Central memory CD4-positive, alpha-beta T cell (primary cell): Measurements from ENCODE around the gene TEKTIP1.
"Not testable (repeated sequence)": the region's sequence is repeated elsewhere in the genome, so short reads cannot be mapped to it uniquely, and the experiment has no call there.

Experiments
- DNase-seq: peaks from one replicate; pipeline ENCODE4 v3.0.0; 2022

Gene TEKTIP1

GRCh38 chr19:3524078-3524842 is 14.7 kb upstream of the TEKTIP1 start:
- DNase-seq: no peak

DNA sequence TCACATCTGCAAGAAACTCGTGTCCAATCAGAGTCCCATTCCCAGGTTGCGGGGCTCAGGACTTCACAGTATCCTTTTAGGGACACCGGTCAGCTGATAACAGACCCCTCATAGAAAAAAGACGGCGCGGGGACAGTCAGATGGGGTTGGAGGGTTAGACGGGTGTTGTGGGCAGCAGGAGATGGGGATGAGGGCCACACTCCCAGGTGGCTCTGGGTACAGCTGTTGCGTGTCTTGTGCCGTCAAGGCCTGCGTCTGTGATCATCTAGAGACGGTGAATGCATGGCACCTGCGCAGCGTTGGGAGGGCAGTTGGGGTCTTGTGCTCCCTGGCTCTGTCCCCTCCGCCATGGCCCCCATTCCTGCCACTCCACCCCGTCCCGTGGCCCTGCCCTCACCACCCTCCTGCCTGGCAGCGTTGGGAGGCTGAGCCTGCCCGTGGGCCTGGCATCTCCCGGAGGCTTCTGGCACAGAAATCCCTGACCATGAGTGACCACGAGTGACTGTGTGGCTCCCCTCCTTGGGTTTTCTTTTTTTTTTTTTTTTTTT is 14.0 kb upstream of the TEKTIP1 start:
- DNase-seq: no peak

DNA sequence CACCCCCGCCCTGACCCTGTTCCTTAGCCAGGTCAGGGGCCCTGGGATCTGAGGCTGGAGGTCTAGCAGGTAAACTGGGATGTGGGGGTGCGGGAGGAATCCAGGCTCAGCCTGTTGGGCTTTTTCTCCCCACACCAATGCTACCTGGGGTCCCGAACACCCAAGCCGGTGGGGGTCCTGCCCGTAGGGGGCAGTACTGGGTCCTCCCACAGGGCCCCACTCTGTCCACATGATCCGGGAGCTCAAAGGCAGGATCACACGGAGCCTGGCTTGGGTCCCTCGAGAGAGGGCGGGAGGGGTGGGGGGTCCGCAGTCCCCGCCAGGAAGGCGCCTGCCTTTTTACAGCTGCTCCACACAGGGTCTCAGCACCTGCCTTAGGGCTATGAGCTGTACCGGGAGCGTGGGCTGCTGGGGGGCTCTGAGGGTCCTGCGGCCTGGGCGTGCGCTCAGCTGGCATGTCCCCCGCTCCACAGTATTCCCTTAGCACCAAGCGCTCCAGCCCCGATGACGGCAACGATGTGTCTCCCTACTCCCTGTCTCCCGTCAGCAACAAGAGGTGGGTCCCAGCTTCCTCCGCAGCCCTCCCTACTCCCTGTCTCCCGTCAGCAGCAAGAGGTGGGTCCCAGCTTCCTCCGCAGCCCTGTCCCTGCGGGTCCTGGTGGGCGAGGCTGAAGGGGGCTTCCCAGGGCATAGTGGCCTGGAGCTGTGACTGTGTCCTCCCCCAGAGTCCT is 12.3 kb upstream of the TEKTIP1 start:
- no peak for DNase-seq

- no peak for DNase-seq
These were observed 11.6 kb upstream of the TEKTIP1 start for GRCh38 chr19:3527238-3527910.

DNA sequence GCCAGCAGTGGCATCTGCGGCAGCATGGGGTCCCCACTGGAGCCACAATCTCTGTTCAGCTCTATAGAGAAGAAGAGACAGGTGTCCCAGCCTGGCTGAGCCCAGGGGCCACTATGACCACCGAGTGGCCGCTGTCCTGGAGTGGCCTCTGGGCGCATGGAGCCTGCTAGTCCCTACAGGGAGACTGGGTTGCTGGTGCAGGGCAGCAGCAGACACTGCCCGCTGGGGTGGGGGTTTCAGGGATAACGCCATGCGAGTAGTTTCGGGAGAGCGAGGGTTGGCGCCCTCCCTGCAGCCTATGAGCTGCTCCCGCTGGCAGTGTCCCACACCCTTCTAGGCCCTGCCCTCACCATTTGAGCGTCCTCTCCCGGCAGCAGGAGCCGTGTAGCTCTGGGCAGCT is 10.9 kb upstream of the TEKTIP1 start:
- no peak for DNase-seq

DNA sequence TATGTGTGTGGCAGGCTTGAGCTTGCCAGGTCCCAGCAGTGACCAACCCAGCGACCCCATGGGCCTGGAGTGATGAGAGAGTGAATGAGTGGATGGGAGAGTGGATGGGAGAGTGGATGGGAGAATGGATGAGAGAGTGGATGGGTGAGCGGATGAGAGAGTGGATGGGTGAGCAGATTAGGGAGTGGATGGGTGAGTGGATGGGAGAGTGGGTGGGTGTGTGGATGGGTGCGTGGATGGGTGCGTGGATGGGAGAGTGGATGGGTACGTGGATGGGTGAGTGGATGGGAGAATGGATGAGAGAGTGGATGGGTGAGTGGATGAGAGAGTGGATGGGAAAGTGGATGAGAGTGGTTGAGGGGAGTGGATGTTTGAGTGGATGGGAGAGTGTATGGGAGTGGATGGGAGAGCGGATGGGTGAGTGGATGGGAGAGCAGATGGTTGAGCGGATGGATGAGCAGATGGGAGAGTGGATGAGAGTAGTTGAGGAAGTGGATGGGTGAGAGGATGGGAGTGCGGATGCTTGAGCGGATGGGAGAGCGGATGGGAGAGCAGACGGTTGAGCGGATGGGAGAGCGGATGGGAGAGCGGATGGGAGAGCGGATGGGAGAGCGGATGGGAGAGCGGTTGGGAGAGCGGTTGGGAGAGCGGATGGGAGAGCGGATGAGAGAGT is 10.3 kb upstream of the TEKTIP1 start:
- no peak for DNase-seq

DNA sequence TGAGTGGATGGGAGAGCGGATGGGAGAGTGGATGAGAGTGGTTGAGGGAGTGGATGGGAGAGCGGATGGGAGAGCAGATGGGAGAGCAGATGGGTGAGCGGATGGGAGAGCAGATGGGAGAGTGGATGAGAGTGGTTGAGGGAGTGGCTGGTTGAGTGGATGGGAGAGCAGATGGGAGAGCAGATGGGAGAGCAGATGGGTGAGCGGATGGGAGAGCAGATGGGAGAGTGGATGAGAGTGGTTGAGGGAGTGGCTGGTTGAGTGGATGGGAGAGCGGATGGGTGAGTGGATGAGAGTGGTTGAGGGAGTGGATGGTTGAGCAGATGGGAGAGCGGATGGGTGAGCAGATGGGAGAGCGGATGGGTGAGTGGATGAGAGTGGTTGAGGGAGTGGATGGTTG is 9.7 kb upstream of the TEKTIP1 start:
- DNase-seq: not testable (repeated sequence)

GRCh38 chr19:3530389-3530788 is 8.6 kb upstream of the TEKTIP1 start:
- no peak for DNase-seq

GRCh38 chr19:3531716-3532115 is 7.3 kb upstream of the TEKTIP1 start:
- no peak for DNase-seq

DNA sequence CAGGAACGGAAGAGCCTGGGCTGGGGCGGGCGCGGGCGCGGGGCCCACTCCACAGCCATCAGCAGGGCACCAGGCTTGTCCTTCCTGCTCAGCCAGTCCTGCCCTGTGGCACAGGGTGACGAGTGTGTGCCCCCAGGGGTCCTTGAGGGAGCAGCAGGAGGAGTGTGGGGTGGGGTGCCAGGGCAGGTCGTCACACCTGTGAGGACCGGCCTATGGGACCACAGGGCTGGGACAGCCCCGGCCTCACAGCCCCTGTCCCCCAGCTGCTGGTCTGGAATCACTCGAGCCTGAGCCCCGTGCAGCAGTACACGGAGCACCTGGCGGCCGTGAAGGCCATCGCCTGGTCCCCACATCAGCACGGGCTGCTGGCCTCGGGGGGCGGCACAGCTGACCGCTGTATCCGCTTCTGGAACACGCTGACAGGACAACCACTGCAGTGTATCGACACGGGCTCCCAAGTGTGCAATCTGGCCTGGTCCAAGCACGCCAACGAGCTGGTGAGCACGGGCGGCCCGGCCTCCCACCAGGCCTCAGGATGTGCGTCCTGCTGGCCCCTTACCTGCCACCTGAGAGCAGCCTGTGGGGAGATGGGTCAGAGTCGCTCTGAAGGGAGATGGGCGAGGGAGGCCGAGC is 6.7 kb upstream of the TEKTIP1 start:
- no peak for DNase-seq

- no peak for DNase-seq
These were observed 5.9 kb upstream of the TEKTIP1 start for GRCh38 chr19:3533033-3533432.

- DNase-seq: no peak
These were observed 5.3 kb upstream of the TEKTIP1 start for GRCh38 chr19:3533563-3534216.

- DNase-seq: no peak
These were observed 4.4 kb upstream of the TEKTIP1 start for GRCh38 chr19:3534375-3535234.

- no peak for DNase-seq
These were observed 3.8 kb upstream of the TEKTIP1 start for GRCh38 chr19:3535235-3535535.

DNA sequence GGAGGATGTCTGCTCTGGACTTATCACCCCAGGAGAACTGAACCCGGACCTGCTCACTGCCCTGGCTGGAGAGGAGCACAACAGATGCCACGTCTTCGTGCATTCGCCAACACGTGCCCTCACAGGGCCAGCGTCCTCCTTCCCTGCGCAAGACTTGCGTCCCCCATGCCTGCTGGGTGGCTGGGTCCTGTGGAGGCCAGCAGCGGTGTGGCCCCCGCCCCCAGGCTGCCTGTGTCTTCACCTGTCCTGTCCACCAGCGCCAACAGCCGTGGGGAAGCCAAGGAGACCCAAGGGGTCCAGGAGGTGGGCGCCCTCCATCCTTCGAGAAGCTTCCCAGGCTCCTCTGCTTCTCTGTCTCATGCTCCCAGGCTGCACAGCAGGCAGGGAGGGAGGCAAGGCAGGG is 3.4 kb upstream of the TEKTIP1 start:
- DNase-seq: no peak

DNA sequence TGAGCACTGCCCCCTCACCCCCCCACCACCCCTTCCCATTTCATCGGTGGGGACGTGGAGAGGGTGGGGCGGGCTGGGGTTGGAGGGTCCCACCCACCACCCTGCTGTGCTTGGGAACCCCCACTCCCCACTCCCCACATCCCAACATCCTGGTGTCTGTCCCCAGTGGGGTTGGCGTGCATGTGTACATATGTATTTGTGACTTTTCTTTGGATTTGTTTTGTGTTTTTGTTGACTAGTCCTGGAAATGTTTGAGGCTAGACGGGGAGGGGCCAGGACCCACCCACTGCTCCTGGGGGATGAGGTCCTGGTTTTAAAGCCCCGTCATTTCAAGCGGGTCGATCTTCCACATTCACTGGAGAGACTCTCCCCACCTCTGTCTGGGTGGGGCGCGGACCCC is 3.0 kb upstream of the TEKTIP1 start:
- DNase-seq: no peak

DNA sequence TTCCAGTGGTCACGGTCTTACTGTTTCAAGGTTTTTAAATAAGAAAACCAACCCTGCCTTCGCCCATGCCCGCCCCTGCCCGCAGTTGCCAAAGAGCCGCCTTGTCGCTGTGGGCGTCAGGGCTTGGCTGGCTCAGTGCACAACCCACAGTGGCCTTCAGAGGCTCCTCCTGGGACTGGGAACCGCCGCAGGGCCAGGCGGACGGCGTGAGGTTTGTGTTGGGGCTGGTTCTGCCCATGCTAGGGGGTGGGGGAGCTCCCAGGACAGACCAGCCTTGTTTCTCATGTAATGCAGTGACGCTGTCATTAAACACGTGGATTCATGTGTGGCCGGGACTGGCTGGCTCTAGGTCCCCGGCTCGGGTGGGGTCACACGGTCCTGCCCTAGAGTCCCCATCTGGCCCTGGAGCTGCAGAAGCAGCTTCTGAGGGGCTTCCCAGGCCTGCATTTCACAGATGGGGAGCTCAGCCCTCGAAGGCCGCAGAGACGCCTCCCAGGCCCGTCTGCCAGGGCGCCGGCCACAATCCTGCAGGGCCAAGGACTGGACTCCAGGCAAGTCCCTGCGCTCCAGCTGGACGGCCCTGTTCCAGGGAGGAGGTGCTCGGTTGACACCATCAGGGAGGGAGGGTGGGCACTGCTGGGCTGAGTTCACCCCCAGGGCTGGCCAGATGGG is 2.4 kb upstream of the TEKTIP1 start:
- DNase-seq: no peak

GRCh38 chr19:3537101-3537437 is 1.9 kb upstream of the TEKTIP1 start:
- no peak for DNase-seq

DNA sequence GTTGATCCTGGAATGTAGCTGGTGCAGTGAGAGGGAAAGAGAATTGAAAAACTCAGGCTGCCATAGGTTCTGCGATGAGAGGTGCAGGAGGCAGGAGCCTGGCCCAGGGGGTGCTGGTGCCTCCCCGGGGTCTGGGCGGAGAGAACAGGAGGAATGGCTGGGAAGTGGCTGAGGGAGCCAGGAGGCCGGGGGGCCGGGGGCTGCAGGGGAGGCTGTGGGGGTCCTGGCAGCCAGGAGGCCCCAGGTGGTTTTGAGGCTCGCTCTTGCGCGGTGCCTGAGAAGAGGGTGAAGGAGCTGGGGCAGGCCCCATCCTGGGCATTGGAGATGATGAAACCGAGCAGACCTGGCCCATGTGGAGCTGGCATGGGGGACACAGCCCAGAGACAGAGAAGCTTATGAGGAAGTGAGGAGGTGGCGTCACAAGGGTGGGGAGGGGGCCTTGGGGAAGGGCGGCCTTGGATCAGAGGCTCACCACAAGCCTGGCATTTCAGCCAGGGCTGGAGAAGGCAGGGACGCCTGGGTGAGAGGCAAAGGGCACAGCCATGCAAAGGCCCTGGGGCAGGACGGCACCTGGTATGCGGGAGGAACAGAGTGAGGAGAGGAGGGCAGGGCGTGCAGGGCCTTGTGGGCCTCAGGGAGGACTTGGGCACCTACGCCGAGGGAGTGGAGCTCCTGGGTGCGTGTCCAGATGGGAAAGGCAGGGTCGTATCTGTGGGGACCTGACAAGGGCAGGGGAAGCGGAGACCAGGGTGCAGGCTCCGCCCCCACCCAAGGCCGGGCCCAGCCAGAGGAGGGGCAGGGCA is 1.3 kb upstream of the TEKTIP1 start:
- DNase-seq: no peak
